Stimulated activated CD8-positive, alpha-beta memory T cell treated with anti-CD3 and anti-CD28 coated beads, Interleukin-7, amount 100 ng/mL, for 1 hour (primary cell): ENCODE results near the gene CALD1.

ENCODE experiments used
- DNase-seq, 2 donors: peaks; one replicate each; pipeline ENCODE4 v3.0.0-alpha.2; 2020; ENCODE audit warnings: low read depth in 2 of 2

CALD1 gene

DNA sequence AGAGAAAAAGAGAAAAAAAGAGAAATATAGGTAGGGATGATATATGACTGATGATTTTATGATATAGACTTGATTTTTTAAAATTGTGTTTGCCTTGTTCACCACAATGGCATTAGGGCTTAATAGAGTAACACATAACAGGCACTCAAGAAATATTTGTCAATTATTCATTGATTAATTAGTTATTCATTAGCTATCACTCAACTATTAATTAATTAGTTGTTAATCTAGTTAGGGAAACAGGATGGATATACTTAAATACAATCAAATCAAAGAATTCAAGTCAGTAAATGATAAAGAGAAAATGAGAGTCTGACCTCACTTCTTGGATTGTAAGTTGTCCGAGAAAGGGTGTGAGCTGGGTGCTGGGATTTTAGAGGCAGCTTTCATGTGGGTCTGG, 15.1 kb upstream of the CALD1 start:
- no peak for DNase-seq

DNA sequence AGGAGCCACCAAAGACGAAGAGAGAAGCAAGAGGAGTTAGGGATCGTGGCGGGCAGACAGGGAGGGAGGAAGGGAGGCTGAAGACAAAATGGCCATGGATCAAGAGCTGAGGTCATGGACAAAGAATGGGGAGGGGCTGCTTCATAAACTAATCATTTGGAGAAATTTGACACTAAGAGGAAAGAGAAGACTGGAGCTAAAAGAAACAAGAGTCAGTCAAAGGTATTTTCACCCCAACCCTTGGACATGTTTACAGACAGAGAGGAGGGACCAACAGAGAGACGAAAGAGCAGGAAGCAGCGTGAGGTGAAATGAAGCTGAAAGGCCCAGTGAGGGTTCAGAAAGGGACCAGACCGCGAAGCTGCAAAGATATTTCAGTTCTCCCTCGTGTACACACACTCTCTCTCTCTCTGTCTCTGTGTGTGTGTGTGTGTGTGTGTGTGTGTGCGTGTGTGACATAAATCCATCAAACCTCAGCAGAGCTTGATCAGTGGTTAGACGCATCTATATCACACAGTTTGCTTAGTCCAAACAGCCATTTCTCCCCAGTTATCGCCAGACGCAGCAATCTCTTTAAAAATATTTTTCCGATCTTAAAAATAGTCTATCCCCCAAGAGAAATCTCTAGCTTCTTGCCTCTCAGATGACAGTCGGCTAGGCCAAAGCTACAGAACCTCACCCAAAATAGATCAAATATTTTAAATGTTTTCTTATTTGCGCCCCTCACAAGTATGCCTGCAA, 12.5 kb upstream of the CALD1 start:
- no peak for DNase-seq

DNA sequence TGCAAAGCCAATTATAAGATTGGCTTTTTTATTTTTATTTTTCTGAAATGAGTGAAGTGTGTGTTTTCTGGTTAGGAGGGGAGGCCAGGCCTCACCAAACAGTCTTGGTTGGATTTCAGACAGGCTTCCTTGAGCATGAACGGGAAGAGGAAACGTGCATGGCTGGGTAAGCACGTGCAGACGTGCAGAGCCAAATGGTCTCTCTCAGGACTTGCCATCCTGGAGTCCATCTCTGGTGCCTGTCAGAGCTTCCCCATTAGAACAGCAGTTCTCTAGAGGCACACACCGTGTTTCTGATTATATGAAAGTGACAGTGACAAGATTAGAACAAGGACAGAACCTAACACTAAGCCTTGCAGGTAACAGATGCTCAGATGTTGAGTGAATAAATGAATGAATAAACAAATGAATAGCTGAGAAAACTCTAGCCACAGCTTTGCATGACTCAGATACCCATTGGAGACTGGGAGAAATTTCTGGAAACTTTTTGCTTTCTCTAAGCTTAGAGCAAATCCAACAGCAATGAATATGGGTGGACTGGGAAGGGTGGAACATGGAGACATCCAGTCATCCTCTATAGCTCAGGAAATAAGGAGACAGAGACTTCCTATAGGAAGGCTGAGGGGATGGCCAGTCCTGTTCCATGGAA, 11.8 kb upstream of the CALD1 start:
- DNase-seq: no peak

DNA sequence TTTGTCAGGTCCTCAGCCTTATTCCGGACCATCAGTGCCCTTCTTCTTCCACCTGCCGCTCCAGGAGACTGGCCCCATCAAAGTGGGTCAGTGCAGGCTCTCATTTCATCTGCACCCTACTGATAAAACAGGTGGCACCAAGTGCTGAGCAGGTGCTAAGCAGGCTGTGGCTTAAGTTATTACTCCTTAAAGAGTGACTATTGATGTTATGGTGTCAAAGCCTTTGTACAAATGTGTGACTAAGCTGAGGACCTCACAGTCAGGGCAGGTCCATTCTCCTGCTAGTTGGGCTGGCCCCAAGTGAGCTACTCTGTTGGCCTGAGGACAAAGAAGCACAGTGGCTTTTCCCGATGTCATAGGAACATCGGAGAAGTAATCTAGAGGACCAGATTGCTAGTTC, 11.2 kb upstream of the CALD1 start:
- no peak for DNase-seq

DNA sequence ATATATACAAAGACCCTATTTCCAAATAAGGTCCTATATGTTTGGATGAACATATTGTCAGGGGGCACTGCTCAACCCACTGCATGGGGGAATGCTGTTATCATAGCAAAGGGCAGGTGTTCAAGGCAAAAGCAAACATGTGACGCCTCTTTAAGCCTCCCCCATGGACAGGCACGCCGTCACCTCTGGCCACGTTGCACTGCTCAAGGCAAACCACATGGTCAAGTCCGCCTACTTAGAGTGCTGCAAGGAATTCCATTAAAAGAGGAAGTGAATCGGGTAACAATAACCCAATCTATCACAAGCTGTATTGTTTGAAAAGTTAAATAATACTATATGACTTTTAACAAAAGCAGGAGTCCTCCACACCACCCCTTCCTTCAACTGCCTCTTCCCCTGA, 8.8 kb upstream of the CALD1 start:
- DNase-seq: no peak

DNA sequence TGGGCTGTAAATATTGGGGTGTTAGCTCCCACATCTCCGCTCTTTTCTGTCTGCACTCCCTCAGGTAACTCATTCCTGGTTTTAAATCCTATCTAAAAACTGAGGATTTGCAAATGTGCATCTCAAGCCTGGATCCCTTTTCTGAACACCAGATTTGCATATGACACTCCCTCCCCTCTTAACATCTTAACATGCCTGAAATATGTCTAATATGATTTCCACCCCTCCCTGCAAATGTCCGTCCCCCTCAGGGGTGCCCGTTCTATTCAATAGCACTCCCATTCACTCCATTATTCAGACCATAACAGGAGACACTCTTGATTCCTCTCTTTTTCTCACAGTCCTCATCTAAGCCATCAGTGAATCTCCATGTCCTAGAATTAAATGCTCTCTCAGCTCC, 8.3 kb upstream of the CALD1 start:
- no peak for DNase-seq

DNA sequence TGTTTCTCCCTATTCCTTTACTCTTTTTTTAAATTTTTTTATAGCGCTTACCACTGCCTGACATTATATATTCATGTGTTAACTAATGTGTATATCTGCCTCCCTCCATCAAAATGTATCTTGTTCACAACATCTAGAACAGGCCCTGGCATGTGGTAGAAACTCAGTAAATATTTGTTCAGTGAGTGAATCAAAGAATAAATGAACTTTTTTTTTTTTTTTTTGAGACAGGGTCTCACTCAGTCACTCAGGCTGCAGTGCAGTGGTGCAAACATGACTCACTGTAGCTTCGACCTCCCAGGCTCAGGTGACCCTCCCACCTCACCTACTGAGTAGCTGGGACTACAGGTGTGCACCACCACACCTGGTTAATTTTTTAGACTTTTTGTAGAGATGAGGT, 7.5 kb upstream of the CALD1 start:
- no peak for DNase-seq

DNA sequence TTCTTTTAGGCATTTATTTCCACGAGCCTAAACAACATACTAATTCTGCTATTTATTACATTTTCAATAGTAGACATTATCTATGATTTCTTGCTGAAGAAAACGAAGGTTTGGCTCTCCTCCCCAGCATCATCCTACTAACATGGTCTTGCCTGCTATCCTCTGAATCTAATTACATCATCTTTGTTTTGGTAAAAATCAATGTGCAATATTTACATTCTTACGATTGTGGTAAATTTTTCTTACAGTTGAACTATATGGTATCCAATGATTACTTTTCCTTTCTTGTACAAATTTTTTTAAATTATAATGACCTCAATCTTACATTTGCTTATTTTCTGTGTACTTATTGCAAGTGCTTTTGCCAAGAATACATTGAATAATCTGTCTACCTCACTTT, 7.0 kb upstream of the CALD1 start:
- DNase-seq: no peak

DNA sequence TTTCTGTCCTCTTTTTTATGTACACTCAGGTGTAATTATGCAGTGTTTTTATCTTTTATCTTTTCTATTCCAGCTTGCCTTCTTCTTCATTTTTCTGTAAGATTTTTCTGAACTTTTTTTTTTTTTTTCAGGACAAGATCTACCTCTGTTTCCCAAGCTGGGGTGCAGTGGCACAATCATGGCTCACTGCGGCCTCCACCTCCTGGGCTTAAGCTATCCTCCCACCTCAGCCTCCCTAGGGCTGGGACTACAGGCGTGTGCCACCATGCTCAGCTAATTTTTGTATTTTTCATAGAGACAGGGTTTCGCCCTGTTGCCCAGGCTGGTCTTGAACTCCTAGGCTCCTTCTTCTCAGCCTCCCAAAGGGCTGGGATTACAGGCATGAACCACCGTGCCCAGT, 6.3 kb upstream of the CALD1 start:
- DNase-seq: no peak

DNA sequence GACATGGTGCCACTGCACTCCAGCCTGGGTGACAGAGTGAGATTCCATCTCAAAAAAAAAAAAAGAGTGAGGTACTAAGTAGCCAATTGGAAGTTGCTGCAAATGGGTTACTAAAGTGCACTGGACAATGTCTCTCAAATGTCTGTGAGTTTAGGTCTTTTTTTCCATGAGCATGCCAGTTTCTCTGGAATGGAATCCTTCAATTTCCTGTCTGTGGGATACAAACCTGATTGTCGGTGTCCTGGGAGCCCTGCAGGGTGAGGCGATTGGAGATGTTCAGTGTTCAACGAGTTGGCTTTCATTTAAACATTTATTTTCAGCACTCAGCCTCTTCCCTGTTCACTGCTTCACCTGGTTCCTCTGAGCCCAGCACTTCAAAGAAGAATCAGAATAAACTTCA, 5.3 kb upstream of the CALD1 start:
- DNase-seq: no peak

DNA sequence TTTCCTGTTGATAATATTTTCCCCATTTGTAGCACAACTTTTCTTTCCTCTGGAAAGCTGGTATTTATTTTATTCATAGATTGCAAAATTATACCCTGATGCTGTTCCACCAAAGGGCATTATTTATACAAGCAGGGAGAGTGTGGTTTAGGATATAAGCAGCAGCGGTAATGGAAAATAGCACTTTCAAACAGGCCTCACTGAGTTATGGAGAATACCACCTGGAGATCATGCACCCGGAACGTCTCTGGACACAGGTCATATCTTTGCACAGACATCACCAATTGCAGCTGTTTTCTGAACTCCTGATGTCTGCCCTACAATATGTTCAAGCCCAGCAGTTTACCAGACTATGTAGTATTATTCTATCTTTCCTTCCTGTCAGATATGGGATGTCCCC, 2.0 kb upstream of the CALD1 start:
- no peak for DNase-seq

DNA sequence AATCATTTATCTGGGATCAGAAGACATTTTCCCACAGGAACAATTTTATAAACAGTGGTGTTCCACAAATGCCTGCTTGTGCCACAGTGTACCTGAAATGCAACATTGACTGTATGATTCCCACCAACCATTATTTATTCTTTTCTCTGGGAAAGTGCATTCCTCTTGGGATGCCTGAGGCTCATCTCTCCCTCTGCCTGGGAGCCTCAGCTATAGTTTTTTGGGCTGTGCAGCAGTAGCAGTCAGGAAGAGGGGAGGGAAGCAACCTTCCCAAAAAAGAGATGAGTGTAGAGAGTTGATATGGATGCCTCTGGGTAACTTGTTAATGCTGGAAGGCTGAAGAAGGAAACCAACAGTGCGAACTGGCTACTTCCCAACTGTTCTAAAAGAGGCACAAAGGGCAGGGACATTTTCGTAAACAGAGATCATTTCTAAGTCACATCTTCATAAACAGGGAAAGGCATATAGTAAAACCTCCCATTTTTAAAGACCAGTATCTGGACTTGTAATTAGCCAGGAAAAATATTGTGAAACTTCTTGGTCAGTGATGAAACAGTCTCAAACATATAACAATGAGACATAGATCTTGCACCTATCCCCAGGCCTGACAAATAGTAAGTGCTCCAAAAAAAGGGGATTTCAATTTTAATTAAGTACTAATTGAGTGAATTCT, 1.4 kb upstream of the CALD1 start:
- DNase-seq: no peak

DNA sequence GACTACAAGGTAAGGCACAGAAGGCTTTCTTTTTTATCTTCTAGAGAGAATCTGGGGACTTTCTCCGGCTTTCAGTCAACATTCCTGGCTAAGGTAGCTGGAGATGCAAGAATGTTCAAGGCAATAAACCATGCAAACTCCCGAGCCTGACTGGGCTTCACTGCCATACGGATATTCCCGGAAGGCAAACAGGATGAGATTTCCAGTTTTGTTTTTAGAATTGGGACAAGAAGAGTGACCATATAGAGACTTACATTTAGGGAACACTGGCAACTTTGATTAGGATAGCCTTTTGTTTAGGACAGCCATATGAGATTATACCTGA, 269 bp downstream of the CALD1 start:
- no peak for DNase-seq

DNA sequence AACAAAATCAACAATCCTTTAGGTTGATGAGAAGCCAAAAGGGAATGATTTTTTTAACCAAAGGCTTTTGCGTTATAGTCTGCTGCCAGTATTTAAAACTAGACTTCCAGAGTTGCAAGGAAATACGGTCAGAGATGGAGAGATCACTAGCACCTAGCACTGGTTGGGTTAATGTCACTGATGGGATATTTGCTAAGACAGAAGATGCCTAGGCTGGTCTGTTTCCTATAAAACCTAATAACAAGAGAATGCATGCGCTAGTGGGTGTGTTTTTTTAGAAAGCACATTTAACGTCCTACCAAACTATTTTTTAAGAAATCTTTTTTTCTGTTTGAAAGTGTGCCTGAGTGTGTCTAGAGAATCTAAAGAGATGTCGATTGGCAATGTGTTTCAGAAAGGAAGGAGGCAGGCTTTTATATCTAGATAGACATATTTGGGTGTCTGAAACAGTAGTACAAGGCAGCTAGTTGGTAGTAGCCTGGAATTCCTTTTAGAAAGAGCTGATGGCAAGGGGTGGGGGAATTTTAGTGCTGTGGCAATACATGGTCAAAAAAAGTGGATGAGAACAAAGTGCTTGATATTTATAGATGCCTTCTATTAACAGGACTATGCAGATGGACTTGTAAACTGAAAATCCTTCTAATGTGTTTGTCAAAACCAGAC, 863 bp downstream of the CALD1 start:
- no peak for DNase-seq

DNA sequence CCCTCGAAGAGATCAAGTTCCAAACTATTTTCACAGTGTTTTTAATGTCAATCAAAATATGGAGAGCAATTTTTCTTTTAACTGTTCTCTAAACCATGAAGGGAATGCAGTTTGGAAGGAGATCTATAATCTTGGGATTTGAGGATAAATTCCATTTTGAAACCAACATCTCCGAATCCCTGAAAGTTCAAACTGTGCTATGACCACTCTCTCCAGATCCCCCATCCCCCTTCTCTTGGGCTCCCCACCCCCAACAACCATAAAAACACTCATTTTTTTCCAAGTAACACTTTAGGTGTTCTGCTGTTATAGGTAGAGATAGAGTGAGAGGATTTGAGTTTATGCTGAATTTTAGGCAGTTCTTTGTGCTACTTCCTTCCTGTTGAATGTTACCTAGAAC, 1.7 kb downstream of the CALD1 start:
- DNase-seq: no peak

DNA sequence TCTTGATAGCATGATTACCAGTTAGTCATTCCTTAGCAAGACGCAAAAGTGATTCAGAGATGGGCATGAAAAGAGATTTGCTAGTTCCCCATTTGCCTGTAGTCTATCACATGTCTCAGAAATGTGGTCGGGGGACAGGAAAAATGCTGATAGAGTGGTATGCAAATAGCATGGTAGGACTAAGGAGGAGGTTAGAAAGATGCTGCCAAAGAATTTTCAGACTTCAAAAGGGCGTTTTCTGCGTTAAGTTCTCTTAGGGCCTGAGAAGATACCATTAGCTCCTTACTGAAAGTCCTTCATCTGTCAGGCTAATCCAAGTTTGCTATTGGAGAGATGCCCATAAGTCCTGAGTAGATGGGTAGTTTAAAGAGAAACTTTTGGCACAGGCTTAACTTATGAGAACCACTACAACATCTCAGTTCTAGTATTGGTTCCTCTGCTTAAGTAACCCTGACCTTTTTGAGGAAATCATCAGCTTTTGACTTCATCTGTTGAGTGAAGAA, 2.7 kb downstream of the CALD1 start:
- no peak for DNase-seq

DNA sequence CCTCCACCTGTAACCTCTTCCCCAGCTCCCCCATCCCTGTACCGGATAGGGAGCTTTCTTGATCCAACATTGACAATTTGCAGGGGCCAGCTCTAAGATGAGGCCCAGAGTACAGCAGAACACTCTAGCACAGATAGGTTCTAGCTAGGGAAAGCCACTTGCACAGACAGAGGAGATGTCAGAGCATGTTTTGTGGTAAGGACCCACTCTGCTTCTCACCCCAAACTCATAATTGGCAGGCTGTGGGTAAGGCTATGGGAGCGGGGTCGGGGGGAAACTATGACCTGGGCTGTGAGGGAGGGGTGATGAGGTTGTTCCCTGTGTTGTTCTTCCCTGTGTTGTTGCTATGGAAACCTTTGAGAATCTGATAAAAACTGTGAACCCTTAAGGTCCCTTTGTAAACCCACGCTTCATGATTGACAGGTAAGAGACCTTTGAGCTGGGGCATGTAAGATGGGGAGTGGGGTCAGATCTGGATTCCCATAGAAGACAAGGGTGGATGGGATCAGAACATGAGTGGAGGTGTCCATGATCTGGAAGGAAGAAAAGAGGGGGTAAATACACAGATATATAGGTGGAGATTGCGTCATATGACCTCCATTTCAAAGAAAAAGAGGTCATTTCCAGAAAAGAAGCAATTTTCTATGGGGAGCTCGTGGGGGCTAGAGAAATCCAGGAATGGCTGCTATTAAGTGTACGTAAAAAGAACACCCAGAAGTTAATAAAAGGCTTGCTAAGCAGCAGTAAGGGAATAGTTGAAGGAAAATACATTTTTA, 4.0 kb downstream of the CALD1 start:
- DNase-seq: no peak

DNA sequence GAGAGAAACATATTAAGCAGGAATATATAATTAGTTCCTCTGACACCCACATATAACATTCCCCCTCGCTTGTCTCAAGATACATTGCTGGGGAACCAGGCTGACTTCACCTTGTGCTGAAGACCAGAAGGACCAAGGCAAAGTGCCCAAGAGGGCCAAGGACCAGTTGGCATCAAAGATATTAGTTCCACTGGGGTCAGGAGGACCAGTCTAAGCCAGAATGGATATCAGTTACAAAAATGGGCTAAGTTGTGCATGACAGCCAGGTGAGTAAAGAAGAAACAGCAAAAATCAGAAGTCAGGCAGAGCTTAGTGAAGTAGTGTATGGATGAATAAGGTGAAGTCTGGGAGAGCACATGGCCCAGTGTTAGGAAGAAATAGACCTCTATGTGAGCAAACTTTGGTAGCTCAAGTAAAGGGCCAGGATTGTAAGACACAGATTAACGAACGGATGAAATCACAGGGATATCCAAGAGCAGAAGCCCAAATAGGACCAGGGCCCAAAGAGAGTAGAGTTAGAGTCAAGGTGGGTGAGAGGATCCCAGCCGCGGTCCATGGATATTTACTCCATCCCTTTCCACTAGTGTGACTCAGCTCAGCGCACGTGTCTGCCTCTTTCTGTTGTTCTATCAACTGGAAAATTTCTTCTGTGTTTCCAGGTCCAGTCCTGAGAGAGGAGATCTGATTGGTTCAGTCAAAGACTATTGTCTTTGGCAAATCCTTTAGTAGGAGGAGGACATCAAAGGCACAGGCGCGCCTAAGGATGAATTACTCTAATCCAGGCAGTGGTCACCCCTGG, 5.0 kb downstream of the CALD1 start:
- no peak for DNase-seq

DNA sequence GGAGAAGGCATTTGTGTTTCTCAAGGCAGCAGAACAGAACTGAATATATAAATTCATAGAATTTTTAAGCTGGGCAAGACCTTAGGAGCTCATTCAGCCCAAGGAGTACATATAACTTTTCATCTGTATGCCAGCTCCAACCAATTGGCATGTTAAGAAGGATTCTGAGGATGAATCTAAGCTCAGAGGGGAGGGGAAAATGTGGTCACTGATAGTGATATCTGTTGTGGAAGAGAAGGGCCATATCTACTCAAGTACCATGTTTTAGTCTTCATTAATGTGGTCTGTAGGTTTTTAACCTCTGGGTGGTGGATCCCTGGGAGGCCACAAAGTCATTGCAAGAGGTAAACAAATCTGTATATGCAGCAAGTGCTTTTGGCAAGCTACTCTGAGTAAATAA, 6.4 kb downstream of the CALD1 start:
- no peak for DNase-seq

DNA sequence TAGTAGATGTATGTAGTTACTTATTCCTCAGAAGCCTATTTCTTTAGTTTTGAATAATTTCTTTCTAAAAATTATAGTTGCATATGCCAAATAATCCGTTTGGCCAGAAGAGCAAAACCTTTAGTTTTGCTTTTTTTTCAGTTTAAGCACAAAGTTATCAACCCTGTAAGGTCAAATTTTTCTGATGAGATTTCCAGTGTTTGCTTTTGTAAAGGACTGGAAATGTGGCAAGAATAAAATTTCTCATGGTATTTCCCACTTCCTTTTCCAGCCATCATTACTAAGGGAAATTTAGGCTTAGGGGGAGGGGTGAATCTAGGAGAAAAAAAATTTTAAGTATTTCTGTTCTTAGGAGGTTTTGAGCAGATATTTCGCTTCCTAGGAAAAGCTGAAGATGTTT, 7.6 kb downstream of the CALD1 start:
- no peak for DNase-seq

DNA sequence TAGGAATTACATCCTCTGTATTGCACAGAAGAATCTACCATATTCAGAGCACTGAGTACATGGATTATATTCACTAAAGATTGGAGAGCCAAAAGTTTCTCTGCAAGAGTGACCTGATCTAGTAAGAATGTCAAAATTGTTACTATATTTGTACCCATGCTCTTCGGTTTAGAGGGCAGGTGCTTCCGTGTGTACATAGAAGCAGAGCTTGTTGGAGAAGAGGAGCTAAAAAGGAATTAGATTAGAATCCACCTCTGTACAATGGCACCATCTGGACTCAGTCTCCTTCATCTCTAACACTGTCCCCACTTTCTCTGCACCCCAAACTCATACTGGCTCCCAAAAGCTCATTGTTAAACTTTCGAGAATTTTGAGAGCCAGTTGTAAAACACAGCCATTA, 8.3 kb downstream of the CALD1 start:
- DNase-seq: no peak
